GM21786 (cell line): ENCODE results near the gene TM9SF1.
"Not testable (repeated sequence)": the region's sequence is repeated elsewhere in the genome, so short reads cannot be mapped to it uniquely, and the experiment has no call there.

Experiments
- ATAC-seq: cut with Tn5 transposase; IDR thresholded peaks from one replicate; pipeline ENCODE4 v1.9.1; 2021; ENCODE audit not compliant: unreplicated experiment

The TM9SF1 gene

GRCh38 chr14:24224618-24225071 lies 29.4 kb upstream of the TM9SF1 start:
- ATAC-seq = no peak

DNA sequence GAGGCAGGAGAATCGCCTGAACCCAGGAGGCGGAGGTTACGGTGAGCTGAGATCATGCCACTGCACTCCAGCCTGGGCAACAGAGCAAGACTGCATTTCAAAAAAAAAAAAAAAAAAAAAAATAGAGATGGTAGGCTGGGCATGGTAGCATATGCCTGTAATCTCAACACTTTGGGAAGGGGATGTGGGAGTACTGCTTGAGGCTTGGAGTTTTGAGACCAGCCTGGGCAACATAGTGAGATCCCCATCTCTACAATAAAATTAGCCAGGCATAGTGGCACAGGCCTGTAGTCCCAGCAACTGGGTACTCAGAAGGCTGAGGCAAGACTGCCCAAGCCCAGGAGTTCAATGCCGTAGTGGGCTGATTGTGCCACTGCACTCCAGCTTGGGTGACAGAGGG lies 27.7 kb upstream of the TM9SF1 start:
- ATAC-seq = not testable (repeated sequence)

DNA sequence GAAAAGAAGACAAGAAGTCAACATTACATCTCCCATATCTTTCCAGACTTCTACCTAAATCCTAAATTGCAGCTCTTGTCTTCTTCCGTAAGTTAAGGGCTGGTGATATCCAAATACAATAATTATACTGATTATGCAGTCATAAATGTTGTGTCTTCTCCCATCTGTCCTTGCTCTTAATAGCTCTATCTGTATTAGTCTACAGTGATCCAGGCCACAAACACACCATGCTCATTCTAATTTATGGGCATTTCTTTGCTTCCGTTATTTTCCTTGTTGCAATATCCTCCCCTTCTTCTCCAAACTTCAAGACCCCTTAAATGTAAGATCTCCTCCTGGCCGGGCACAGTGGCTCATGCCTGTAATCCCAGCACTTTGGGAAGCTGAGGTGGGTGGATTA lies 24.3 kb upstream of the TM9SF1 start:
- ATAC-seq = no peak

DNA sequence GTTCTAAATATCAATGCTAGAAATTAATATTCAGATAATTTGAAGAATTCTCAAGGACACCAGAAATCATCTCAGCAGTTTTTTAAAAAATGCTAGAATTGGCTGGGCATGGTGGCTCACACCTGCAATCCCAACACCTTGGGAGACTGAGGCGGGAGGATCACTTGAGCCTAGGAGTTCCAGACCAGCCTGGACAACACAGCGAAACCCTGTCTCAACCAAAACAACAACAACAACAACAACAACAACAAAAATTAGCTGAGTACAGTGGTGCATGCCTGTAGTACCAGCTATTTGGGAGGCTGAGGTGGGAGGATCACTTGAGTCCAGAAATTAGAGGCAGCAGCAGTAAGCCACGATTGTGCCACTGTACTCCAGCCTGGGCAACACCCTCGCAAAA lies 23.8 kb upstream of the TM9SF1 start:
- no peak for ATAC-seq

GRCh38 chr14:24216876-24217275 lies 21.6 kb upstream of the TM9SF1 start:
- ATAC-seq = not testable (repeated sequence)

GRCh38 chr14:24216345-24216699 lies 21.1 kb upstream of the TM9SF1 start:
- ATAC-seq = no peak

DNA sequence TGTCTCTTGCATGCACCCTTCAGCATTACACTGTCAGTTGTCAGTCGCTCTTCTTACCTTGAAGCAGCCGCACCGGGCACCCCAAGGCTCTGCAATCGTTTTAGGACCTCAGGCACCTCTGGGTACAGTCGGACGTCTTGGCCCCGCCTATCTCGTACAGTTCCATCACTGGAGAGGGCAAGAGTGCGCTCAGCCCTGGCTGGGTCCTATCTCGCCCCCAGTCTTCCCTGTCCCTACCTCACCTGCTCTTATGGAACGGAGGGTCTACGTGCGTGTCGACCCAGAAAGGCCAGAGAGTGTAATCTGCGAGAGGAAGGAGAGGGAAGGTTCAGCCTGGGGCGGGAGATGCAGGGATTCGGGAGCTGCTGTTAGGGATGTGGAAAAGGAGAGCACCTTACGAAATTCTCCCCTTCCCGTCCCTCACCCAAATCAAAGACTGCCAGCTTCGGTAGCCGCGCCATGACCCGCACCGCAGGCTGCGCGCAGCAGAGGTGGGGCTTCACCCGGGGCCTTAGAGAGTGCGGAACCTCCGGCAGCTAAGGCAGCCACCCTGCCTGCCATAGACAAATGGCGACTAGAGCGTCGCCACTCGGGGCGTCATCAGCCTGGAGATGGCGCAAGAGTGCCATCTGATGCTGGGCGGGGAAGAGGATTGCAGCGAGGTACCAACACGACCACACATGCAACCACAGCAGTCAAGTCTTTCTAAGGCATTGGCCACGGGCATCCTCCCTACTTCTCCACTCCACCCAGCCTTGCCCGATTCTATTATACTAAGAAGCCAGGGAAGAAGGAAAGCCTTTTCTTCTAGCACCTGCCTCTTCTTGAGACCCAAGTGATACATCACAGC lies 20.5 kb upstream of the TM9SF1 start, which contains the start of gene MDP1:
TSS of gene MDP1 (minus strand) at position 572 of the 850 bp plus-strand sequence. CDS start at position 461, 111 bp downstream.
- peak; percentile 58 for ATAC-seq

- ATAC-seq = no peak
Observed at GRCh38 chr14:24213866-24214662, 18.8 kb upstream of the TM9SF1 start.

DNA sequence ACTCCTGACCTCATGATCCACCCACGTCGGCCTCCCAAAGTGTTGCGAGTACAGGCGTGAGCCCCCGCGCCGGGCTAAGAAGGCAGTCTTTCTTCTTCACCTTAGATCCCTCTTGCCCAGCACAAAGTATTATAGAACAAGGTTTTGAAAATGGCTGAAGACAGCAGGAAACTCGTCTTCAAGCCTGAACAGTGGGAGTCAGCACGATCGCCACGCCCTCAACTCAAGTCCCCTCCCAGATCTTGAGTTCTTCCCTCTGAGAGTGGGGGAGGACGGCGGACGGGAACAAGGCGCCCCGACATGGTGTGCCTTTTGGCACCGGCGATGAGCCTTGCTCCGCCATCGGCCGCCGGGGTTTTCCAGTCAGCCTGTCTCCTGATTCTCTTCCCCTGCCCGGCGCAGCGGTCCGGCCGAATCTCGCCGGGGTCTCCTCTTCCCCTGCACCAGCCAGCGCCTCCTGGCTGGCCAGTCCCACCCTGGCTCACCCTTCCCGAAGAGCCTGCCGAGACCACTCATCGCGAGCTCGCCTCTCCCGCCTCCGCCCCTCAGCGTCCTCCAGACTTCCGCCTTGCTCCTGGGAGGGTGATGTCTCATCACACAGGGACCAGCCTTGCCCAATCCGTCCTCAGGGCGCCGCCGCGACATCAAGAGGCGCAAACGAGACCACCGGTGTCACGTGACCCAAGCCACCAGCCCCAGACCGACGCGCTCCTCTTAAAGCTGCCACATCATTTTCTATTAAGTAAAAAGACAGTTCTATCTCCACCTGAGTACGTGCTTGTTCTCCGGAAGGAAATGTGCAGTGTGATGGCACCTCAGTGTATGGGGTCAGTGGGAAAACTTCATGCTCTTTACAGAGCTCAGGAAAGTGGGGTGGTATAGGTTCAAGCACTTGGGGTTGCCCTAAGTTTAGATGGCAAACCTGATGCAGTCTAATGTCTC lies 18.0 kb upstream of the TM9SF1 start, which contains the start of gene CHMP4A:
TSS of gene CHMP4A (minus strand) at position 565 of the 942 bp plus-strand sequence. CDS start at position 516, 49 bp downstream.
- peak; percentile 84 for ATAC-seq

DNA sequence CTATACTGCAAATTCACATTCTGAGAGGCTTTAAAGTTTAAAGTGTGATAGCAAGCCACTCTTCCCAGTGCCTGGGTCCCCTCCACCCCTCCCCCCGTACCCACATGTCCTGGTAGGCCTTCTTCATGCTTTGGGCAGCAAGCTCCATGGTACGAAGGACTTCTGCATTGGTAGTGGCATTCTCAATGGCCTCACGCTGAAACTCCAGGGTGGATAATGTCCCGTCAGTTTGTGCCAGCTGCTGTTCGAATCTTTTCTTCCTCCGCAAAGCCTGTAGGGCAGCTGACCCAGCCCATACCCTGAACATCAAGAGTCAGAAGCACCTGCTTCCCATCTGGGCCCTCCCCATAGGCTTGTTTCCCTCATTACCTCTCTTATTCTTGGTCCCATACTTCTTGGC lies 16.1 kb upstream of the TM9SF1 start:
- ATAC-seq = no peak

DNA sequence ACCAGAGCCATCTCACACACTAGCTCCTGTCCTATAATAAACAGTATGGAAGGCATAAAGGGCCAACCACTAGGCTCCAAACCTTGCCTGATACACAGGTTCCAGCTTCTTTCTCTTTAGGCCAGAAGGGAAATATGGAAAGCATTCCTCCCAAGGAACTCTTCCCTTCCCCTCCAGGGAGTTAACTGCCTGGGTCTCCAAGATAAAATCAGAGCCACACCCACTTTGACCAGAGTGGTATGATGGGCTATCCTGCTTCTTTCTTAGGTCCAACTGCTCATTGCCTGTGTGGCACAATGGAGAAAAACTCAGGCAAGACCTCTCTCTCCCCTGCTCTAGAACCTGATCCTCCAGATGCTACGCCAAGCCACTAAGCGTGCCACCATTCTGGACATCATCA lies 12.4 kb upstream of the TM9SF1 start:
- no peak for ATAC-seq

DNA sequence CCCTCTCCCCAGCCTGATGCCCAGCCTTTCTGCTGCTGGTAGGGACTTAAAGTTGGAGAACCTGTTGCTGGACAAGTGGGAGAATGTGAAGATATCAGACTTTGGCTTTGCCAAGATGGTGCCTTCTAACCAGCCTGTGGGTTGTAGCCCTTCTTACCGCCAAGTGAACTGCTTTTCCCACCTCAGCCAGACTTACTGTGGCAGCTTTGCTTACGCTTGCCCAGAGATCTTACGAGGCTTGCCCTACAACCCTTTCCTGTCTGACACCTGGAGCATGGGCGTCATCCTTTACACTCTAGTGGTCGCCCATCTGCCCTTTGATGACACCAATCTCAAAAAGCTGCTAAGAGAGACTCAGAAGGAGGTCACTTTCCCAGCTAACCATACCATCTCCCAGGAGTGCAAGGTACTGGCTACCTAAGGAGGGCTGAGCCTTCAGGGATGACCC lies 11.9 kb upstream of the TM9SF1 start:
- no peak for ATAC-seq

GRCh38 chr14:24206260-24207103 lies 11.2 kb upstream of the TM9SF1 start:
- no peak for ATAC-seq

DNA sequence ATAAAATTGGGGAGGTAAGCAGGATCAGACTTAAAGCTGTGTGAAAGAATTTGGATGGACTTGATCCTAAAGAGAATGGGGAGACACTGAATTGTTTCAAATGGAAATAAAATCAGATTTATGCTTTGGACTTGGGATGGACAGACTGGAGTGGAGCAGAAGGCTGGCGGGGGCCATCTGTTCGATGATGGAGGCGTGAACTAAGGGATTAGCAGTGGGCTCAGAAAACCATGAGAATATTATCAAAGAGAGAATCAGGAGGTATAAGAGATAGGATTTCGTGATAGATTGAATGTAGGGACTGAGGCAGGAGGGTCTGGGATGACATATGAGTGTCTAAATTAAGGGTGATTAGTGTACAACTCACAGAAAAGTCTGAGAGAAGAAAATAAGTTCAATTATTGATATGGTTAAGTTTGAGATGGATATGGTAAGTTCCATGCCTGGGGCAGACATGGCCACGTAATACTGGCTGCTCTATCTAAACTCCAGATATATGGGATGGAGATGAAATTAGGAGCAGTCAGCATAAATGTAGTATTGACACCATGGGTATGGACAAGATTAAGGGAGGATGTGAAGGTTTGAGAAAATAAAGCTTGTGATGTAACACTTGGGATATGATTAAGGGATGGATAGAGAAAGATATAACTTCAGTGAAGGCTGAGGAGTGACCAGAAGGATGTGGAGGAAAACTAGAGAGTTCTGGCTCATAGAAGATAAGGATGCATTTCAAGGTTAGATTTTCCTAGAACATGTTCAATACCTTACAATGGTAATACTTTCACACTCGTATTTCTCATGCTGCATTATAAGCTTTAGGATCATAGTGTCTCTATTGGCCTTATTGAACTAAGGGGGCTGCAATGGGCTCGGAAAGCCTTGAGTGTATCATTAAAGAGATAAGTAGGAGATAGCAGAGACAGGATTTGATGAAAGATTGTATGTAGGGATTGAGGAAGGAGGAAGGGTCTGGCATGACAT lies 9.2 kb upstream of the TM9SF1 start:
- no peak for ATAC-seq

DNA sequence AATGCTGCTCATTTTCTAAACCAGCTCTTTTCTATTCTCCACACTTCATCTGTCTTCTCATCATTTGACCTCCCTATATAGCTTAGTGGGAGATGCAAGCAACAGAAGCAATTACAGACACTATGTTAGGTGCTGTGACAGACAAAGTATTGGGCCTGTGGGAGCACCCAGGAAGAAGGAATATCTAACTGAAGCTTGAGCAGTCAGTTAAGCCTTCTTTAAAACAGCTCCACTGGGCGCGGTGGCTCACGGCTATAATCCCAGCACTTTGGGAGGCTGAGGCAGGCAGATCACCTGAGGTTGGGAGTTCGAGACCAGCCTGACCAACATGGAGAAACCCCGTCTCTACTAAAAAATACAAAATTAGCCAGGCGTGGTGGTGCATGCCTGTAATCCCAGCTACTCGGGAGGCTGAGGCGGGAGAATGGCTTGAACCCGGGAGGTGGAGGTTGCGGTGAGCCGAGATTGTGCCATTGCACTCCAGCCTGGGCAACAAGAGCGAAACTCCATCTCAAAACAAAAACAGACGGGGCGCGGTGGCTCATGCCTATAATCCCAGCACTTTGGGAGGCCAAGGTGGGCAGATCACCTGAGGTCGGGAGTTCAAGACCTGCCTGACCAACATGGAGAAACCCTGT lies 8.1 kb upstream of the TM9SF1 start:
- ATAC-seq = not testable (repeated sequence)

GRCh38 chr14:24202538-24202937 lies 7.3 kb upstream of the TM9SF1 start:
- ATAC-seq = not testable (repeated sequence)

DNA sequence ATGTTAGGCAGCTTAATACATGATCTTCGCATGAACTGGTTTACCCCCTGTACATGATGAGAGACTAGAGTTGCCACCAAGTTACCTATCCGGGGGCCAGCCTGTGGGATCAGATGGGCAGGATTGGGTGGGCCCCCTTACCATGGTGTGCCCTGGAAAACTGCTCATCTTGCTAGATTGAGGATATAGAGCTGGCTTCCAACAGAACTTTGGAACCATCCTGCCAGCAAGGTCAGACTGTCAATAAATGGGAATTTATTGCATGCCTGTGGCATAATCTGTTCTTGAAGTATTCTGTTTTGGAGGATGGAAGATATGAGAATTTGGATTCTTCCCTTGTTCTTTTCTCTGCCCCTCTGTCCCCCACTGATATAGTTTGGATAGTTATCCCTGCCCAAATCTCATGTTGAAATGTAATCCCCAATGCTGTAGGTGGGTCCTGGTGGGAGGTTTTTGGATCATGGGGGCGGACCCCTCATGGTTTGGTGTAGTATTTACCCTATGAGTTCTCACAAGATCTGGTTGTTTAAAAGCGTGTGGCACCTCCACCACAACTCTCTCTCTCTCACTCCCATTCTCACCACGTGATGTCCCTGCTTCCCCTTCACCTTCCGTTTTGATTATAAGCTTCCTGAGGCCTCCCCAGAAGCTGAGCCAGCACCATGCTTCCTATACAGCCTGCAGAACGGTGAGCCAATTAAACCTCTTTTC lies 3.7 kb upstream of the TM9SF1 start:
- ATAC-seq = no peak
